Fibroblast of lung (primary cell): ENCODE data around the gene XPO6. TPM values are rescaled to one million over a fixed set of nuclear protein-coding genes. Genes with fewer than 3 reads are reported as not detected.

Experiments used
- DNase-seq, 2 donors: peaks; one replicate each; pipeline versions ENCODE4 v3.0.0 to v3.0.0-alpha.2; 2010; ENCODE audit warnings: low read depth in 2 of 2
- H2AFZ ChIP-seq: 2 replicates; pipeline ENCODE4 v1.5.1; 2012; ENCODE audit warnings: low read length, control low read depth, inconsistent platforms
- H3K27ac ChIP-seq: 2 replicates; pipeline ENCODE4 v1.5.1; 2011; ENCODE audit warnings: low read length, control low read depth; ENCODE audit not compliant: insufficient read depth
- H3K27me3 ChIP-seq: 2 replicates; pipeline ENCODE4 v1.5.1; 2011; ENCODE audit warnings: mild to moderate bottlenecking, low read length; ENCODE audit not compliant: control insufficient read depth, insufficient read depth
- H3K36me3 ChIP-seq: 2 replicates; pipeline ENCODE4 v1.5.1; 2011; ENCODE audit warnings: low read length; ENCODE audit not compliant: control insufficient read depth, insufficient read depth
- H3K4me1 ChIP-seq: 2 replicates; pipeline ENCODE4 v1.5.1; 2011; ENCODE audit warnings: low read length; ENCODE audit not compliant: control insufficient read depth, insufficient read depth; ENCODE audit errors: extremely low read depth
- H3K4me2 ChIP-seq: 2 replicates; pipeline ENCODE4 v1.5.1; 2011; ENCODE audit warnings: low read length, control low read depth; ENCODE audit not compliant: insufficient read depth; ENCODE audit errors: extremely low read depth
- H3K4me3 ChIP-seq, 4 experiments: fragments of 200-600 bp in 1 of 4; sonication (generic) in 1 of 4; replicated peaks in 1 of 4; 2 replicates each; pipeline ENCODE4 v1.5.1; 2011 to 2016; ENCODE audit warnings: low read length in 4 of 4, low read depth in 3 of 4, mild to moderate bottlenecking in 3 of 4, control low read depth in 2 of 4, inconsistent platforms in 1 of 4, mixed read lengths in 1 of 4; ENCODE audit not compliant: insufficient read depth in 1 of 4; ENCODE audit errors: control extremely low read depth in 1 of 4
- H3K79me2 ChIP-seq: 2 replicates; pipeline ENCODE4 v1.5.1; 2012; ENCODE audit warnings: mild to moderate bottlenecking, low read length, inconsistent platforms; ENCODE audit not compliant: control insufficient read depth, insufficient read depth
- H3K9ac ChIP-seq: 2 replicates; pipeline ENCODE4 v1.5.1; 2011; ENCODE audit warnings: mild to moderate bottlenecking, low read length, control low read depth; ENCODE audit not compliant: insufficient read depth
- H3K9me3 ChIP-seq: 2 replicates; pipeline ENCODE4 v1.5.1; 2012; ENCODE audit warnings: low read depth, low read length; ENCODE audit not compliant: control insufficient read depth, insufficient read depth
- H4K20me1 ChIP-seq: 2 replicates; pipeline ENCODE4 v1.5.1; 2011; ENCODE audit warnings: low read length; ENCODE audit not compliant: control insufficient read depth, insufficient read depth; ENCODE audit errors: extremely low read depth
- EZH2 ChIP-seq: IDR thresholded peaks from 2 replicates; pipeline ENCODE4 v1.5.1; 2012; ENCODE audit warnings: low read length, control low read depth, mild to moderate bottlenecking; ENCODE audit errors: missing control alignments
- polyA plus RNA-seq, 2 donors: library from polyadenylated mRNA; depleted of rRNA in 1 of 2; stranded (reverse) in 1 of 2; unstranded in 1 of 2; fragments of >200 nt; gene quantifications; 2 replicates each; pipeline ENCODE4 v1.2.1, GENCODE V29; 2011 to 2012; ENCODE audit warnings: missing spikeins in 1 of 2
- total RNA-seq: library from RNA; depleted of rRNA; stranded (reverse); fragments of >200 nt; gene quantifications from 2 replicates; pipeline ENCODE4 v1.2.1, GENCODE V29; 2014
- TF ChIP-seq, protein P1 (sequence below), 2 donors: IDR thresholded peaks in 1 of 2; conservative IDR thresholded peaks in 1 of 2; 1 replicate in 1 of 2; 2 replicates in 1 of 2; pipeline ENCODE4 v1.5.1; 2011 to 2012; ENCODE audit warnings: low read length in 2 of 2, control low read depth in 1 of 2, inconsistent platforms in 1 of 2, low read depth in 1 of 2, mild to moderate bottlenecking in 1 of 2

XPO6 gene
- total and polyA plus RNA-seq, 2 donors (not counting 1 experiment from before 2014, with no cell fraction given) = 134 to 185 TPM

- H3K4me2 ChIP-seq = no peak overlapping the region
- H3K27ac ChIP-seq = no peak overlapping the region
- H3K4me1 ChIP-seq = no peaks in the 10 kb centered on the region
- no peak overlapping the region for H2AFZ ChIP-seq
- no peaks in the 10 kb centered on the region for H3K79me2 ChIP-seq
- no peaks in the 10 kb centered on the region for H3K36me3 ChIP-seq
- no peak overlapping the region for H3K4me3 ChIP-seq
- H4K20me1 ChIP-seq = no peaks in the 10 kb centered on the region
- TF ChIP-seq EZH2 = no peak
- TF ChIP-seq, protein P1, sequence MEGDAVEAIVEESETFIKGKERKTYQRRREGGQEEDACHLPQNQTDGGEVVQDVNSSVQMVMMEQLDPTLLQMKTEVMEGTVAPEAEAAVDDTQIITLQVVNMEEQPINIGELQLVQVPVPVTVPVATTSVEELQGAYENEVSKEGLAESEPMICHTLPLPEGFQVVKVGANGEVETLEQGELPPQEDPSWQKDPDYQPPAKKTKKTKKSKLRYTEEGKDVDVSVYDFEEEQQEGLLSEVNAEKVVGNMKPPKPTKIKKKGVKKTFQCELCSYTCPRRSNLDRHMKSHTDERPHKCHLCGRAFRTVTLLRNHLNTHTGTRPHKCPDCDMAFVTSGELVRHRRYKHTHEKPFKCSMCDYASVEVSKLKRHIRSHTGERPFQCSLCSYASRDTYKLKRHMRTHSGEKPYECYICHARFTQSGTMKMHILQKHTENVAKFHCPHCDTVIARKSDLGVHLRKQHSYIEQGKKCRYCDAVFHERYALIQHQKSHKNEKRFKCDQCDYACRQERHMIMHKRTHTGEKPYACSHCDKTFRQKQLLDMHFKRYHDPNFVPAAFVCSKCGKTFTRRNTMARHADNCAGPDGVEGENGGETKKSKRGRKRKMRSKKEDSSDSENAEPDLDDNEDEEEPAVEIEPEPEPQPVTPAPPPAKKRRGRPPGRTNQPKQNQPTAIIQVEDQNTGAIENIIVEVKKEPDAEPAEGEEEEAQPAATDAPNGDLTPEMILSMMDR (conservative IDR thresholded peaks at IDR 0.05 in 1 of 2, IDR thresholded peaks at IDR 0.05 in 1 of 2; ENCODE audit: low read depth in 1 of 2, low read length in 2 of 2) = no peak
- no peaks in the 10 kb centered on the region for H3K9me3 ChIP-seq
- peaks cover 3% of the 10 kb centered on the region for H3K27me3 ChIP-seq
- no peak overlapping the region for H3K9ac ChIP-seq
- DNase-seq = no peak
Observed at GRCh38 chr16:28053461-28053860, 158.3 kb downstream of the XPO6 start.

DNA sequence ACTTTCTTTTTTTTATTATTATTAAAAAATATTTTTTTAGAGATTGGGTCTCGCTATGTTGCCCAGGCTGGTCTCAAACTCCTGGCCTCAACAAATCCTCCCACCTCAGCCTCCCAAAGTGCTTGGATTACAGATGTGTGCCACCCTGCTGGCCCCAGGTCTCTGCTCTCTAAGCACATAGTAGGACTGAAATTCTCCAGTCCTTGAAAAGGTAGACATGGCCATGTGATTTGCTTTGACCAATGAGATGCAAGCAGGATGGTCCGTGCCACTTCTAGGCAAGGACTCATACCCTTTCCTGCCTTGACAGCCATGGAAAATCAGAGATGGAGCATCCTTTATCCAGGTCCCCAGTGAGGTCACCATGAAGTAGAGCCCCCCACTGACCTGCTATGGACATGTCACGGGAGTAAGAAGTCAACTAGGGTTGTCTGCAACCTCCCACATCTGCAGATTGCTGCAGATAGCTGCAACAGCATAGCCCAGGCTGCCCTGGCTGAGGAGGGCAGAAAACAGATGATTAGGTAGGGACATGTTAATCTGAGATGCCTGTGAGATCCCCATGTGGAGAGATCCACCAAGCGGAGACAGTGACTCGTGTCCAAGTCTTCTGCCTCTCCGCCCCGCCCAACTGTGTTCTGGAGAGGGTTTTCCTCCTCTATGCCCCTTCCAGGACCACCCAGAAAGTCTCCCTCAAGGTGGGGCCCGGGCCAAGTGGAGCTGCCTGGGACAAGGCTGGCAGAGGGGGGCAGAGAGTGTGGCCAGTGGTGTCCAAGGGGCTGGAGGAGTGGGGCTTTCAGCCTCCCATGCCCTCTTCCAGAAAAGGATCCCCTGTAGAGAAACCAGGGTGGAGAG, 159.3 kb downstream of the XPO6 start:
- Histone ChIP-seq H3K36me3 (no peaks in the 10 kb centered on the region), H4K20me1 (no peaks in the 10 kb centered on the region), H3K27me3 (peaks cover 3% of the 10 kb centered on the region), H3K27ac (no peak overlapping the region), H3K4me2 (no peak overlapping the region), H3K9me3 (no peaks in the 10 kb centered on the region), H3K9ac (no peak overlapping the region), H2AFZ (no peak overlapping the region), H3K79me2 (no peaks in the 10 kb centered on the region), H3K4me1 (no peaks in the 10 kb centered on the region), H3K4me3 (no peak overlapping the region)
- no peak for DNase-seq
- no peak for TF ChIP-seq EZH2
- TF ChIP-seq, protein P1 (conservative IDR thresholded peaks at IDR 0.05 in 1 of 2, IDR thresholded peaks at IDR 0.05 in 1 of 2; ENCODE audit: low read depth in 1 of 2, low read length in 2 of 2) = no peak

- no peak overlapping the region for H3K4me3 ChIP-seq
- TF ChIP-seq, protein P1 (conservative IDR thresholded peaks at IDR 0.05 in 1 of 2, IDR thresholded peaks at IDR 0.05 in 1 of 2; ENCODE audit: low read depth in 1 of 2, low read length in 2 of 2) = no peak
- TF ChIP-seq EZH2 = no peak
- H3K9me3 ChIP-seq = no peaks in the 10 kb centered on the region
- no peaks in the 10 kb centered on the region for H4K20me1 ChIP-seq
- no peaks in the 10 kb centered on the region for H3K79me2 ChIP-seq
- no peak overlapping the region for H2AFZ ChIP-seq
- no peak overlapping the region for H3K4me2 ChIP-seq
- no peaks in the 10 kb centered on the region for H3K36me3 ChIP-seq
- H3K4me1 ChIP-seq = no peaks in the 10 kb centered on the region
- H3K27ac ChIP-seq = no peak overlapping the region
- no peak for DNase-seq
- peaks cover 3% of the 10 kb centered on the region for H3K27me3 ChIP-seq
- no peak overlapping the region for H3K9ac ChIP-seq
Observed at GRCh38 chr16:28051486-28051885, 160.3 kb downstream of the XPO6 start.

Other genes starting within 250 kb of the XPO6 start
- gene GSG1L, start 148.3 kb downstream of the XPO6 start, total RNA-seq = under 0.01 TPM in 1 of 2 replicates, not detected in the other
- not detected in 2 replicates for gene GSG1L, start 148.3 kb downstream of the XPO6 start, polyA plus RNA-seq
- under 0.01 TPM in 2 replicates for gene SBK1, start 80.6 kb upstream of the XPO6 start, total RNA-seq
- 0.01 TPM in 1 of 2 replicates, not detected in the other for gene SBK1, start 80.6 kb upstream of the XPO6 start, polyA plus RNA-seq
- 0.66 TPM in 1 of 2 replicates, not detected in the other for gene NPIPB6, start 151.5 kb upstream of the XPO6 start, total RNA-seq
- 0.05 and 0.23 TPM in 2 replicates for gene NPIPB6, start 151.5 kb upstream of the XPO6 start, polyA plus RNA-seq
- gene EIF3CL, start 191.9 kb upstream of the XPO6 start, total RNA-seq = 67.4 and 88.6 TPM in 2 replicates
- gene EIF3CL, start 191.9 kb upstream of the XPO6 start, polyA plus RNA-seq = 45.6 and 70.5 TPM in 2 replicates